ENCODE data around the gene RPL12. TPM values are rescaled to one million over a fixed set of nuclear protein-coding genes. Genes with fewer than 3 reads are reported as not detected.

The RPL12 gene
- total and polyA plus RNA-seq, 2 of the 13 experiments (the other 11 are each of a cell fraction or from before 2014, with no cell fraction given) = 1,551 to 2,590 TPM

DNA sequence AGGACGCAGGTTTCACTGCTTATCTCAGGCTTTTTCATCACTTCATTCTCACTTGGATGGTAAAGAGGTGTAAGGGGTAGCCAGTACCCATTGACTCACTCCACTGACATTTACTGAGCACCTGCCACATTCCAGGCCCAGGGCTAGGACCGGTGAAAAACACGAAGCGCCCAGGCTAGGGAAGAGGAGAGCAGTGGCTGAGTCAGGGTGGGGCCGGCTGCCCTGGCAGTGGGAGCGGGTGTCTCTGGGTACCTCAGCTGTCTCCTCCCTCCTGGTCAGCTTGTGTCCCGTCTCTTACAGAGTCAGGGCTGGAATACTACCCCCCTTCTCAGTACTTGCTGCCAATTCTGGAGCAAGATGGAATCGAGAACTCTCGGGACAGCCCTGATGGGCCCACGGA, 22.3 kb upstream of the RPL12 start:
- intact Hi-C loops (cut with micrococcal nuclease; ENCODE audit: unreplicated experiment) (no loop called here), in situ Hi-C loops (cut with HindIII; ENCODE audit: extremely low pct_ligation_motif_present, low pct_unique_long_range_greater_than_20kb) (no loop called here)
- BruUV-seq (replicated peaks) = no TSS peak
- WGBS (ENCODE audit: low lambda C conversion rate) = 98% methylated on average over 9 of the region's 10 CpGs
- no peak overlapping the region for H3K27ac ChIP-seq (ENCODE audit: extremely low read length, insufficient read depth, low read length)
- H3K9me3 ChIP-seq (ENCODE audit: low read length) = no peaks in the 10 kb centered on the region
- DNase-seq (ENCODE audit: low spot score) (no peak), FAIRE-seq (no peak), ATAC-seq (no peak)
- no peak overlapping the region for H2AFZ ChIP-seq (ENCODE audit: low read length)
- no peak overlapping the region for H3K4me2 ChIP-seq (ENCODE audit: low read depth, low read length)
- no peak overlapping the region for H3K4me3 ChIP-seq (replicated peaks in 1 of 3; ENCODE audit: insufficient read depth in 1 of 3, low read depth in 2 of 3, low read length in 3 of 3)
- CTCF ChIA-PET (ENCODE audit: low intra/inter-chr PET ratio, low total read pairs) = no interaction called here
- H4K20me1 ChIP-seq (ENCODE audit: insufficient read depth, low read length) = no peaks in the 10 kb centered on the region
- H3K4me1 ChIP-seq (ENCODE audit: insufficient read depth, low read length) = peaks cover under 1% of the 10 kb centered on the region
- TF ChIP-seq SOX5 (CRISPR knock-in tag; IDR thresholded peaks at IDR 0.05; ENCODE audit: borderline replicate concordance) (no peak), SOX6 (IDR thresholded peaks at IDR 0.05) (no peak), SOX6 (CRISPR knock-in tag; IDR thresholded peaks at IDR 0.05) (no peak), KDM2A (CRISPR knock-in tag; IDR thresholded peaks at IDR 0.05; ENCODE audit: borderline replicate concordance, low read depth) (no peak), ZNF75D (CRISPR knock-in tag; IDR thresholded peaks at IDR 0.05; ENCODE audit: borderline replicate concordance) (no peak), ZNF441 (CRISPR knock-in tag; IDR thresholded peaks at IDR 0.05; ENCODE audit: borderline replicate concordance) (no peak), CSRNP1 (CRISPR knock-in tag; IDR thresholded peaks at IDR 0.05) (no peak), GPN1 (CRISPR knock-in tag; IDR thresholded peaks at IDR 0.05; ENCODE audit: borderline replicate concordance) (no peak), ZNF746 (CRISPR knock-in tag; IDR thresholded peaks at IDR 0.05) (no peak)
- H3K79me2 ChIP-seq (ENCODE audit: insufficient read depth, low read length) = no peaks in the 10 kb centered on the region
- H3K9ac ChIP-seq (ENCODE audit: insufficient read depth, low read depth, low read length) = no peak overlapping the region
- no peaks in the 10 kb centered on the region for H3K27me3 ChIP-seq (ENCODE audit: control insufficient read depth in 1 of 2, insufficient read depth in 2 of 2, low read length in 2 of 2)
- peaks cover 6 to 17% of the 10 kb centered on the region in 2 experiments; a peak in 3 of 5 replicates for H3K36me3 ChIP-seq (replicated peaks in 1 of 2; ENCODE audit: control insufficient read depth in 1 of 2, insufficient read depth in 2 of 2, low read length in 2 of 2)
- POLR2A ChIA-PET = no interaction called here

Data from HepG2 (cell line).